ENCODE measurements around the gene SHC1.

The SHC1 gene

GRCh38 chr1:155001675-155002463 is 31.3 kb upstream of the SHC1 start (continued):
- TF ChIP-seq ZNF138 (tag by site-specific recombination; IDR thresholded peaks at IDR 0.05; ENCODE audit: borderline replicate concordance), result no peak
- TF ChIP-seq ZNF639 (tag by site-specific recombination; IDR thresholded peaks at IDR 0.05), result 0 out of 2 replicates have a peak, but pooled peaks have one; percentile 32
- peak; percentile 31 for TF ChIP-seq WT1 (tag by site-specific recombination; IDR thresholded peaks at IDR 0.05)
- no peak for TF ChIP-seq ZNF132 (tag by site-specific recombination; IDR thresholded peaks at IDR 0.05; ENCODE audit: borderline replicate concordance)
- TF ChIP-seq ZNF211 (tag by site-specific recombination; IDR thresholded peaks at IDR 0.05; ENCODE audit: low read depth), result no peak
- TF ChIP-seq KLF9 (tag by site-specific recombination; IDR thresholded peaks at IDR 0.05; ENCODE audit: low read depth), result peak; percentile 82
- no peak for TF ChIP-seq GLI4 (tag by site-specific recombination; IDR thresholded peaks at IDR 0.05)
- TF ChIP-seq ZFP41 (tag by site-specific recombination; IDR thresholded peaks at IDR 0.05; ENCODE audit: borderline replicate concordance), result no peak
- TF ChIP-seq KLF16 (tag by site-specific recombination; IDR thresholded peaks at IDR 0.05), result peak; percentile 70; the same call in 1 of the 2 replicates
- no peak for TF ChIP-seq ZNF548 (tag by site-specific recombination; IDR thresholded peaks at IDR 0.05)
- peak; percentile 38 for TF ChIP-seq ZNF692 (tag by site-specific recombination; IDR thresholded peaks at IDR 0.05)
- TF ChIP-seq ZNF335 (tag by site-specific recombination; conservative IDR thresholded peaks at IDR 0.05), result peak; percentile 81
- TF ChIP-seq ZFHX2 (tag by site-specific recombination; conservative IDR thresholded peaks at IDR 0.05), result peak; percentile 63
- TF ChIP-seq ZBTB49 (tag by site-specific recombination; IDR thresholded peaks at IDR 0.05; ENCODE audit: low read depth), result no peak
- TF ChIP-seq ZNF747 (tag by site-specific recombination; IDR thresholded peaks at IDR 0.05), result no peak
- TF ChIP-seq ZBTB6 (tag by site-specific recombination; IDR thresholded peaks at IDR 0.05), result no peak; the same call in 1 of the 2 replicates
- no peak; the same call in 1 of the 2 replicates for TF ChIP-seq AEBP2 (tag by site-specific recombination; IDR thresholded peaks at IDR 0.05; ENCODE audit: borderline replicate concordance)
- TF ChIP-seq ZNF561 (tag by site-specific recombination; IDR thresholded peaks at IDR 0.05; ENCODE audit: borderline replicate concordance), result peak; percentile 73
- TF ChIP-seq GFI1B (tag by site-specific recombination; IDR thresholded peaks at IDR 0.05), result 0 out of 2 replicates have a peak, but pooled peaks have one; percentile 35
- no peak for TF ChIP-seq ZSCAN4 (tag by site-specific recombination; IDR thresholded peaks at IDR 0.05)
- TF ChIP-seq ZSCAN16 (tag by site-specific recombination; IDR thresholded peaks at IDR 0.05), result no peak
- TF ChIP-seq ZNF16 (tag by site-specific recombination; IDR thresholded peaks at IDR 0.05; ENCODE audit: low read depth), result no peak
- peak; percentile 85 for TF ChIP-seq KLF7 (tag by site-specific recombination; IDR thresholded peaks at IDR 0.05; ENCODE audit: borderline replicate concordance)
- TF ChIP-seq ZNF837 (tag by site-specific recombination; IDR thresholded peaks at IDR 0.05), result no peak
- TF ChIP-seq HOXA7 (CRISPR knock-in tag; IDR thresholded peaks at IDR 0.05; ENCODE audit: borderline replicate concordance), result no peak
- no peak for TF ChIP-seq ZNF626 (tag by site-specific recombination; IDR thresholded peaks at IDR 0.05)
- no peak for TF ChIP-seq ZNF621 (tag by site-specific recombination; IDR thresholded peaks at IDR 0.05)
- TF ChIP-seq ZNF223 (tag by site-specific recombination; IDR thresholded peaks at IDR 0.05), result no peak
- TF ChIP-seq ZNF404 (tag by site-specific recombination; IDR thresholded peaks at IDR 0.05), result no peak

Data from HEK293 (cell line).